Mesenchymal stem cell (in vitro differentiated cells and primary cell): ENCODE results near the gene TBXA2R.

ENCODE experiments used
- DNase-seq: peaks from one replicate; pipeline ENCODE4 v3.0.0-alpha.2; 2013
- H2AFZ ChIP-seq: one replicate; pipeline ENCODE4 v1.6.1; 2013; ENCODE audit warnings: low read depth, mild to moderate bottlenecking, control low read depth, inconsistent platforms, low read length, moderate library complexity
- H2AK5ac ChIP-seq: 2 replicates; pipeline ENCODE4 v1.6.1; 2013; ENCODE audit warnings: low read length, moderate library complexity, mild to moderate bottlenecking, inconsistent platforms; ENCODE audit not compliant: severe bottlenecking
- H2BK120ac ChIP-seq: one replicate; pipeline ENCODE4 v1.6.1; 2013; ENCODE audit warnings: low read depth, mild to moderate bottlenecking, inconsistent platforms, low read length, moderate library complexity
- H2BK12ac ChIP-seq, 2 experiments: one replicate each; pipeline ENCODE4 v1.6.1; 2013; ENCODE audit warnings: inconsistent platforms in 2 of 2, low read length in 2 of 2, mild to moderate bottlenecking in 2 of 2, moderate library complexity in 2 of 2, control low read depth in 1 of 2
- H2BK15ac ChIP-seq: one replicate; pipeline ENCODE4 v1.6.1; 2013; ENCODE audit warnings: mild to moderate bottlenecking, low read depth, inconsistent platforms; ENCODE audit not compliant: poor library complexity, severe bottlenecking
- H2BK5ac ChIP-seq: 2 replicates; pipeline ENCODE4 v1.6.1; 2013; ENCODE audit warnings: low read depth, mild to moderate bottlenecking, low read length, control low read depth, inconsistent platforms; ENCODE audit not compliant: poor library complexity, severe bottlenecking
- H3K14ac ChIP-seq, 2 experiments: one replicate each; pipeline ENCODE4 v1.6.1; 2013; ENCODE audit warnings: inconsistent platforms in 2 of 2, low read length in 2 of 2, control low read depth in 1 of 2, mild to moderate bottlenecking in 1 of 2, moderate library complexity in 1 of 2
- H3K18ac ChIP-seq, 2 experiments: one replicate each; pipeline ENCODE4 v1.6.1; 2013; ENCODE audit warnings: inconsistent platforms in 2 of 2, low read length in 2 of 2, control low read depth in 1 of 2, low read depth in 1 of 2, mild to moderate bottlenecking in 1 of 2
- H3K23ac ChIP-seq, 2 experiments: one replicate each; pipeline ENCODE4 v1.6.1; 2013; ENCODE audit warnings: inconsistent platforms in 2 of 2, low read length in 2 of 2, mild to moderate bottlenecking in 2 of 2, moderate library complexity in 2 of 2, control low read depth in 1 of 2
- H3K27ac ChIP-seq: 2 replicates; pipeline ENCODE4 v1.5.1; 2013; ENCODE audit warnings: mild to moderate bottlenecking, moderate library complexity, low read length, control low read depth, inconsistent platforms; ENCODE audit not compliant: poor library complexity, severe bottlenecking
- H3K27me3 ChIP-seq, 2 experiments: 2 replicates each; pipeline versions ENCODE4 v1.6.1 to v1.7.0; 2013; ENCODE audit warnings: low read length in 2 of 2, mild to moderate bottlenecking in 2 of 2, moderate library complexity in 2 of 2, control low read depth in 1 of 2, inconsistent platforms in 1 of 2; ENCODE audit not compliant: control insufficient read depth in 1 of 2, insufficient read depth in 1 of 2
- H3K36me3 ChIP-seq, 2 experiments: 2 replicates each; pipeline versions ENCODE4 v1.6.1 to v1.7.0; 2013; ENCODE audit warnings: low read length in 2 of 2, control low read depth in 1 of 2, inconsistent platforms in 1 of 2, low read depth in 1 of 2, mild to moderate bottlenecking in 1 of 2; ENCODE audit not compliant: insufficient read depth in 2 of 2, control insufficient read depth in 1 of 2
- H3K4ac ChIP-seq, 2 experiments: one replicate each; pipeline ENCODE4 v1.6.1; 2013; ENCODE audit warnings: inconsistent platforms in 2 of 2, low read length in 2 of 2, mild to moderate bottlenecking in 2 of 2, moderate library complexity in 2 of 2, control low read depth in 1 of 2, low read depth in 1 of 2
- H3K4me1 ChIP-seq: 2 replicates; pipeline ENCODE4 v1.6.1; 2013; ENCODE audit warnings: low read depth, low read length, control low read depth; ENCODE audit not compliant: control insufficient read depth, insufficient read depth
- H3K4me2 ChIP-seq: 2 replicates; pipeline ENCODE4 v1.6.1; 2013; ENCODE audit warnings: low read length, mild to moderate bottlenecking, inconsistent platforms; ENCODE audit not compliant: poor library complexity, severe bottlenecking
- H3K4me3 ChIP-seq, 2 experiments: 2 replicates each; pipeline versions ENCODE4 v1.5.1 to v1.7.0; 2013; ENCODE audit warnings: low read length in 2 of 2, mild to moderate bottlenecking in 2 of 2, control low read depth in 1 of 2, low read depth in 1 of 2; ENCODE audit not compliant: insufficient read depth in 1 of 2
- H3K79me1 ChIP-seq: replicated peaks from 2 replicates; pipeline ENCODE4 v1.6.1; 2013; ENCODE audit warnings: mild to moderate bottlenecking, control low read depth, low read length, inconsistent platforms; ENCODE audit not compliant: poor library complexity, severe bottlenecking
- H3K9ac ChIP-seq: 2 replicates; pipeline ENCODE4 v1.7.0; 2013; ENCODE audit warnings: mild to moderate bottlenecking, low read length, moderate library complexity
- H3K9me3 ChIP-seq: 2 replicates; pipeline ENCODE4 v1.7.0; 2013; ENCODE audit warnings: mild to moderate bottlenecking, low read length; ENCODE audit not compliant: control insufficient read depth
- H4K8ac ChIP-seq: one replicate; pipeline ENCODE4 v1.6.1; 2013; ENCODE audit warnings: inconsistent platforms, mild to moderate bottlenecking, low read length, moderate library complexity
- H4K91ac ChIP-seq: one replicate; pipeline ENCODE4 v1.6.1; 2013; ENCODE audit warnings: mild to moderate bottlenecking, low read length, inconsistent platforms
- WGBS: methylation state at CpG from one replicate; pipeline ENCODE4 v1.1.7; 2013; ENCODE audit warnings: mixed read lengths; 5-methylcytosine and 5-hydroxymethylcytosine counted together

Gene TBXA2R

GRCh38 chr19:3563709-3564524 lies 42.8 kb downstream of the TBXA2R start:
- no peaks in the 10 kb centered on the region for H3K9me3 ChIP-seq
- 93% methylated on average over 15 of the region's 17 CpGs for WGBS

DNA sequence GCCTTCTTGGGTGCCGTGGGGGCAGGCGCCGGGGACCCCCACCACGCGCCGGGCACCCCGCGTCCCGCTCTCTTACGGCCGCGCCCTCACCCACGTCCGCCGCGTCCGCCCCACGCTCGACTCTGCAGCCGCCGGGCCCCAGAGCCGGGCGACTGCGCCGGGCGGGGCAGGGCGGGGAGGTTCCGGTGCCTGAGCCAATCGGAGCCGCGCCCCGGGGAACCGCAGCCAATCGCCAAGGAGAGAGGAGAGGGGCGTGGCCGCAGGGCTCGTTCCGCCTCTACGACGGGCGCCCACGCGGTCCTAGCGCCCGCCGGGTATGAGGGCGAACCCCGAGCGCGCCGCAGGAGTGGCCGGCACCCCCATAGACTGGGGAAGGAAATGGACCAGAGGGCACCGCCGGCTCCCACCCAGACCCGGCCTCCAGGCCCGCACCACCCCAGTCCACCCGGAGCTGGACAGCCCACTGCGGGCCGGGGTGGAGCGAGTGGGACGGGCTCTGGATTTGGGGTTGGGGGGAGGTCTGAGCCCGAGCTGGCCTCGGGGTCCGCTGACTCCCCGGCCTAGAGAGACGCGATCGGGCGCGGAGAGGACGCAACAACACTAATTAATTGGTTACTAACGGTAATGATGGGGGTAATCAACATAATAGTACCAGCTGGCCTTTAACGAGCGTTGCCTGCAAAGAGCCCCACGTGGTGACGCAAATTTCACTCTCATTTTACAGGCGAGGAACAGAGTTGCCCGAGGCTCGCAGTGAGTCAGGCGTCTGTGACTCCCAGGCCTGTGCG lies 49.0 kb downstream of the TBXA2R start, which contains the start of gene MFSD12:
MFSD12 (minus strand) TSS at position 126 of the 788 bp plus-strand sequence. CDS start 183 bp downstream, outside the sequence.
- peaks cover 3% of the 10 kb centered on the region for H3K79me1 ChIP-seq
- peak within 1 kb of the TSS; percentile 53 for H3K27ac ChIP-seq
- no peaks in the 10 kb centered on the region for H3K27me3 ChIP-seq
- H2BK5ac ChIP-seq: peak within 1 kb of the TSS; percentile 35
- peak within 1 kb of the TSS; percentile 98 for H3K4me2 ChIP-seq
- H2BK15ac ChIP-seq: peak within 1 kb of the TSS; percentile 96
- under 1% methylated on average over 50 of the region's 81 CpGs for WGBS
- peaks cover 45% of the 10 kb centered on the region for H3K4me1 ChIP-seq
- H2AK5ac ChIP-seq: no peak within 1 kb of the TSS
- peak within 1 kb of the TSS; percentile 61 for H2BK120ac ChIP-seq
- H3K4me3 ChIP-seq: peak within 1 kb of the TSS; percentile 93 to 100
- H3K9ac ChIP-seq: peak within 1 kb of the TSS; percentile 89
- H3K36me3 ChIP-seq: peaks cover 0 to 5% of the 10 kb centered on the region in 2 experiments
- peak within 1 kb of the TSS; percentile 81 for H3K23ac ChIP-seq
- H4K8ac ChIP-seq: peak within 1 kb of the TSS; percentile 94
- H3K14ac ChIP-seq: peak within 1 kb of the TSS in 1 of 2 experiments; percentile 100
- H3K9me3 ChIP-seq: no peaks in the 10 kb centered on the region
- H3K18ac ChIP-seq: peak within 1 kb of the TSS; percentile 80 to 91
- H3K4ac ChIP-seq: peak within 1 kb of the TSS; percentile 81 to 82
- peak; percentile 97 for DNase-seq
- H2BK12ac ChIP-seq: peak within 1 kb of the TSS; percentile 80 to 93
- peak within 1 kb of the TSS; percentile 80 for H4K91ac ChIP-seq
- peak within 1 kb of the TSS; percentile 84 for H2AFZ ChIP-seq

More at GRCh38 chr19:3563709-3564524, 42.8 kb downstream of the TBXA2R start:
- peak overlapping the region; percentile 95 to 97 for H2BK12ac ChIP-seq
- peaks cover 24% of the 10 kb centered on the region for H3K4me1 ChIP-seq
- no peak overlapping the region for H2AFZ ChIP-seq
- H2AK5ac ChIP-seq: peak overlapping the region; percentile 91
- H3K79me1 ChIP-seq: peaks cover 1% of the 10 kb centered on the region
- no peak overlapping the region for H3K9ac ChIP-seq
- peak overlapping the region in 1 of 2 experiments; percentile 14 for H3K18ac ChIP-seq
- DNase-seq: no peak
- no peaks in the 10 kb centered on the region for H3K36me3 ChIP-seq
- H3K27ac ChIP-seq: no peak overlapping the region
- H3K14ac ChIP-seq: peak overlapping the region in 1 of 2 experiments; percentile 38
- H4K91ac ChIP-seq: peak overlapping the region; percentile 82
- H4K8ac ChIP-seq: peak overlapping the region; percentile 19
- peak overlapping the region; percentile 33 for H2BK15ac ChIP-seq
- H3K23ac ChIP-seq: no peak overlapping the region
- H3K4me3 ChIP-seq: no peak overlapping the region
- peak overlapping the region; percentile 35 for H2BK120ac ChIP-seq
- no peak overlapping the region for H2BK5ac ChIP-seq
- H3K4me2 ChIP-seq: no peak overlapping the region
- H3K27me3 ChIP-seq: no peaks in the 10 kb centered on the region
- peak overlapping the region; percentile 13 to 60 for H3K4ac ChIP-seq

DNA sequence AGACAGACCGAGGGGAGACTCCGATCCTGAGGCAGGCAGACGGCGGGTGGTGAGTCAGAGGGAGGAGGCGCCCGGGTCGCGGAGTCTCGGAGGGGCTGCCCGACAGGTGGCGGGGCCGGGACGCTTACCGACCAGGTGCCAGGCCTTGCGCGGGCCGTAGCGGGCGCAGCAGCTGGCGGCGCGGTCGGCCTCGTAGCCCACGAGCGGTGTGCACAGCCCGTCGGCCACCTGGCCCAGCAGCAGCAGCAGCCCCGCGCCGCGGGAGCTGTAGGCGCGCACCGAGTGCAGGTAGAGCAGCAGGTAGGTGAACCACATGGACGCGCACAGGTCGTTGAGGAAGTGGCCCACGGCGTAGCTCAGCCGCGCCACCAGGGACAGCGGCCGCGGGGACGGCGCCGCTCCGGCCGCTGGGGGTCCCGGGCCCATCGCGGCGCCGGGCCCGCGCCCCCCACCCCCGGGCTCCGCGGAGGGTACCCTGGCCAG lies 49.7 kb downstream of the TBXA2R start:
- 3% methylated on average over 13 of the region's 60 CpGs for WGBS
- Histone ChIP-seq H3K9me3 (no peaks in the 10 kb centered on the region), H3K4me3 (peak overlapping the region; percentile 93 to 100), H3K27me3 (no peaks in the 10 kb centered on the region), H3K18ac (peak overlapping the region; percentile 45 to 91), H4K8ac (no peak overlapping the region), H3K79me1 (peaks cover 3% of the 10 kb centered on the region), H3K9ac (peak overlapping the region; percentile 89), H2AFZ (peak overlapping the region; percentile 76), H3K27ac (no peak overlapping the region), H2BK5ac (no peak overlapping the region), H2BK15ac (no peak overlapping the region), H3K36me3 (peaks cover 0 to 5% of the 10 kb centered on the region in 2 experiments), H2BK120ac (peak overlapping the region; percentile 61), H3K4ac (peak overlapping the region; percentile 81 to 82), H2AK5ac (no peak overlapping the region), H3K23ac (peak overlapping the region; percentile 81), H3K4me1 (peaks cover 42% of the 10 kb centered on the region), H2BK12ac (no peak overlapping the region), H3K14ac (peak overlapping the region in 1 of 2 experiments; percentile 100), H4K91ac (peak overlapping the region; percentile 80), H3K4me2 (peak overlapping the region; percentile 98)
- peak; percentile 68 for DNase-seq
